Measurements from ENCODE around the gene ZNF582.
"Not testable (repeated sequence)": the region's sequence is repeated elsewhere in the genome, so short reads cannot be mapped to it uniquely, and the experiment has no call there.

ZNF582 gene

DNA sequence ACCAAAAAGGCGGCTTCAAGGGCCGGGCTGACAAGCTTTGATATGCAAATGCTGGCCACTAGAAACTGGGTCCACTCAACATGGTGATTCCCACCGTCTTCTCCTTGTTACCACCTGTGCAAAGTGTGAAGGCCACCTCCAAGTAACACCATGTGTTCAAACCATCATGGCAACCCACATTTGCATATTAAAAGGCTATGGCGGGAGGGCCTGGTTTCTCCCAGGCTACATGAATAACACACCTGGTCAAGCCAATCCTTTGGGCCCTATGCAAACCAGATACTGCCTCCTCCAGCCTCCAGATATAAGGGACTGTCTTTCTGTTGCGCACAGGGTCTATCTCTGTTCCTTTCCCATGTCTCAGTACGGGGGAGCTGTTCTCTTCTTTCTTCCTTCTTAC lies 42.1 kb downstream of the ZNF582 start:
- no peak for DNase-seq (ENCODE audit: low spot score)

DNA sequence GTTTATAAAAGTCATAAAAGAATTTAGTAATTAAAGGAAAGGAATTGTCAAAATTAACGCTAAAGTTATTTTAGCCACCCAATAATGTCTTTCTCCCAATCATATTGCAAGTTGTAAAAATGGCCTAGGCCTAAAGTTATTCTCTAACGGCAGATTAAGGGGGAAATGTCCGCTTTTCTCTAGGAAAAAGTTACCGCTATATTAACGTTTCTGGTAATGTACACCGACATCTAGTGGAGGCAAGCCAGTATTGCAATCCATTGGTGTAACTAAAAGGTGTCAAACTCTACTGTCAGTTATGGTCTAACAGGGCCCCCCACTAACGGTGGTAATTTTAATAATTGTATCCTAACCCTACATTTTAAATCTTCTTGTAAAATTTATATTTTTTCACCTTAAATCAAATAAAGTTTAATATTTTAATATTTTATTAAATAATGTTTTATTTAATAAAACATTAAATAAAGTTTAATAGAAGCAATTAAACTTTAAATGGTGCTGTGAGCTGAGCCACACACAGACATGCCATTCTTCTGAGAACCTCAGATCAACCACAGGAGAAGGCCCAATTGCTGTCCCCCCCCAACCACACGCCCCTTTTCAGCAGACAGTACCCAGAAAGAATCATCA lies 42.8 kb downstream of the ZNF582 start:
- DNase-seq (ENCODE audit: low spot score): peak; percentile 26

GRCh38 chr19:56348289-56348877 lies 45.0 kb downstream of the ZNF582 start:
- no peak for DNase-seq (ENCODE audit: low spot score)

DNA sequence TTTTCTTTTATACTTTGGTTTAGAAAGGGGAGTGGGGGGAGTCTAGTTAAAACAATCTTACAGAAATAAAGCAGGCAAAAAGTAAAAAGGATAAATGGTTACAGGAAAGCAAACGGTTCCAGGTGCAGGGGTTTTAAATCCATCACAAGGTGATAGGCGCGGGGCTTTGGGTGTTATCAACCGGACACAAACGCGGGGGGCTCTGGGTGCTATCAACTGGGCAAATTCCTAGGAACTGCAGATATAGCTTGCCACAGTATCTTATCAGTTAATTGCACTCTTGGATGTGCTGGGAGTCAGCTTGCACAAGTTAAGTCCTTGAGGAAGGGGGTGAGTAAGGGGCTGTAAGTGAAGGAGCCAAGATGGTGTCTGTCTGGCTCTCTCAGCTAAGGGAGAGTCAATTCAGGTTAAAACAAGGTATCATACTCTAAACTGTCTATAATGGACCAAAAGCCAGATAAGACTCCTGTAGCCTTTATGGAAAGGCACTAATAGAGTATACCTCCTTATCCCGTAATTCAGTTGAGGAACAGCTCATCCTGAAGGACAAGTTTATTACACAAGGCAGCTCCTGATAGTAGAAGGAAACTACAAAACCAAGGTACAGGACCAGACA lies 46.1 kb downstream of the ZNF582 start:
- DNase-seq (ENCODE audit: low spot score): no peak

DNA sequence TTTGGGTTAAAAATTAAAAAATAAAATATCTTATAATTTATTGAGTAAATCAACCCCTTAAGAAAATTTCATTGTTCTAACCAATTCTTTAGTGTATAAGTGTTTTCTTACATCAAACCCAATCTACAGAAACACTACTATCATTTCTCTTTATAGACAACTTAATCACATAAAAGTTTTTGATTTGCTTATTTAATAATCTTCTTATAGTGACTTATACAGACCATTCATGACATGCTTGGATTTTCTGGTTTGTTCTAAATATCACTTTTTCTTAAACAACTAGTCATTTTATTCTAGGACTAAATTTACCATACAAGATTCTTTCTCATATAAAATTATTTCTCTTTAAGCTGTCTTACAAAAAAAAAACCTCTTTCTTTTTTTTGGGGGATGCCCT lies 51.4 kb downstream of the ZNF582 start:
- DNase-seq (ENCODE audit: low spot score): no peak

DNA sequence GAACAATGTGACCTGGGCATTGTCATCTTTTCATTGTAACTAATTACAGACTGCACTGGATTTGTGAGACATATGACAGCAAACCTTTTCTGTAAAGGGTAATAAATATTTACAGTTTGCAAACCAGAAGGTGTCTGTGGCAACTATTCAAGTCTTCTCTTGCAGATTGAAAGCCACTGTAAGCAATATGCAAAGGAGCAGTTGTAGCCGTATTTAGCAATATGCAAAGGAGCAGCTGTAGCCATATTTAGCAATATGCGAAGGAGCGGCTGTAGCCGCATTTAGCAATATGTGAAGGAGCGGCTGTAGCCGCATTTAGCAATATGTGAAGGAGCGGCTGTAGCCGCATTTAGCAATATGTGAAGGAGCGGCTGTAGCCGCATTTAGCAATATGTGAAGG lies 54.3 kb downstream of the ZNF582 start:
- not testable (repeated sequence) for DNase-seq (ENCODE audit: low spot score)

- not testable (repeated sequence) for DNase-seq (ENCODE audit: low spot score)
These were observed 56.3 kb downstream of the ZNF582 start for GRCh38 chr19:56337077-56337476.

DNA sequence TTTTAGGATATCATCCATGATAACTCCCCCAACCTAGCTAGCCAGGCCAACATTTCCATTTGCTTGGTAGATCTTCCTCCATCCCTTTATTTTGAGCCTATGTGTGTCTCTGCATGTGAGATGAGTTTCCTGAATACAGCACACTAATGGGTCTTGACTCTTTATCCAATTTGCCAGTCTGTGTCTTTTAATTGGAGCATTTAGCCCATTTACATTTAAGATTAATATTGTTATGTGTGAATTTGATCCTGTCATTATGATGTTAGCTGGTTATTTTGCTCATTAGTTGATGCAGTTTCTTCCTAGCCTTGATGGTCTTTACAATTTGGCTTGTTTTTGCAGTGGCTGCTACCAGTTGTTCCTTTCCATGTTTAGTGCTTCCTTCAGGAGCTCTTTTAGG lies 58.0 kb downstream of the ZNF582 start:
- not testable (repeated sequence) for DNase-seq (ENCODE audit: low spot score)

GRCh38 chr19:56333506-56333905 lies 59.8 kb downstream of the ZNF582 start:
- peak; percentile 55 for DNase-seq (ENCODE audit: low spot score)

All from AG08396 (cell line).